ENCODE data around the gene UMOD.

UMOD gene

GRCh38 chr16:20285993-20286499, 66.5 kb downstream of the UMOD start:
- TF ChIP-seq TAF1 (IDR thresholded peaks at IDR 0.05; ENCODE audit: borderline replicate concordance, low read depth, low read length) (no peak), POLR2AphosphoS5 (IDR thresholded peaks at IDR 0.05; ENCODE audit: low read depth, low read length) (no peak), POLR2A (IDR thresholded peaks at IDR 0.05; ENCODE audit: low read depth, low read length) (no peak)
- DNase-seq (ENCODE audit: insufficient read length) (no peak), FAIRE-seq (no peak)
